HG03575 (cell line): ENCODE measurements around the gene CCL7.

Source experiments
- ATAC-seq: cut with Tn5 transposase; IDR thresholded peaks from one replicate; pipeline ENCODE4 v1.9.1; 2021; ENCODE audit not compliant: unreplicated experiment, insufficient number of reproducible peaks, low FRiP score; ENCODE audit errors: extremely low read depth

CCL7 gene

GRCh38 chr17:34311291-34311690, 41.3 kb downstream of the CCL7 start:
- no peak for ATAC-seq

GRCh38 chr17:34312080-34312479, 42.1 kb downstream of the CCL7 start:
- no peak for ATAC-seq

- no peak for ATAC-seq
Observed at GRCh38 chr17:34313164-34313563, 43.1 kb downstream of the CCL7 start.

- no peak for ATAC-seq
Observed at GRCh38 chr17:34314279-34314678, 44.3 kb downstream of the CCL7 start.

- no peak for ATAC-seq
Observed at GRCh38 chr17:34318474-34318873, 48.5 kb downstream of the CCL7 start.

- no peak for ATAC-seq
Observed at GRCh38 chr17:34319039-34319483, 49.0 kb downstream of the CCL7 start, which contains the start of gene CCL8. TSS of gene CCL8 (plus strand) at chr17:34319435. CDS start at chr17:34319502, 67 bp downstream.
